Endodermal cell (in vitro differentiated cells): Measurements from ENCODE around the gene SMG9. TPM values are rescaled to one million over a fixed set of nuclear protein-coding genes. Genes with fewer than 3 reads are reported as not detected.

Experiments used
- DNase-seq: peaks from one replicate; pipeline ENCODE4 v3.0.0-alpha.2; 2017
- H3K27ac ChIP-seq: 2 replicates; pipeline ENCODE4 v1.5.1; 2013; ENCODE audit warnings: mild to moderate bottlenecking, low read depth, low read length, moderate library complexity
- H3K27me3 ChIP-seq: 2 replicates; pipeline ENCODE4 v1.6.1; 2013; ENCODE audit warnings: mild to moderate bottlenecking, low read length, moderate library complexity; ENCODE audit not compliant: insufficient read depth, control insufficient read depth, poor library complexity, severe bottlenecking
- H3K36me3 ChIP-seq: 2 replicates; pipeline ENCODE4 v1.7.0; 2013; ENCODE audit warnings: mild to moderate bottlenecking, low read length, moderate library complexity; ENCODE audit not compliant: control insufficient read depth, insufficient read depth
- H3K4me1 ChIP-seq: one replicate; pipeline ENCODE4 v1.7.0; 2013; ENCODE audit warnings: low read length; ENCODE audit not compliant: control insufficient read depth, insufficient read depth
- H3K4me3 ChIP-seq: 2 replicates; pipeline ENCODE4 v1.5.1; 2013; ENCODE audit warnings: mild to moderate bottlenecking, low read length, moderate library complexity
- H3K9ac ChIP-seq: 2 replicates; pipeline ENCODE4 v1.6.1; 2013; ENCODE audit warnings: mild to moderate bottlenecking, low read length, moderate library complexity; ENCODE audit not compliant: poor library complexity, severe bottlenecking; ENCODE audit errors: extremely low read depth
- H3K9me3 ChIP-seq: 2 replicates; pipeline ENCODE4 v1.6.1; 2013; ENCODE audit warnings: mild to moderate bottlenecking, low read length, moderate library complexity; ENCODE audit not compliant: control insufficient read depth
- H3K27ac Mint-ChIP-seq: 2 replicates; pipeline ENCODE4 v1.8.0; 2020; ENCODE audit warnings: mixed read lengths
- H3K27me3 Mint-ChIP-seq: 2 replicates; pipeline ENCODE4 v1.8.0; 2021; ENCODE audit warnings: mild to moderate bottlenecking, mixed read lengths; ENCODE audit not compliant: insufficient read depth
- H3K36me3 Mint-ChIP-seq: 2 replicates; pipeline ENCODE4 v1.8.0; 2020; ENCODE audit warnings: low read depth, mixed read lengths
- H3K4me1 Mint-ChIP-seq: 2 replicates; pipeline ENCODE4 v1.8.0; 2020; ENCODE audit warnings: mixed read lengths
- H3K4me3 Mint-ChIP-seq: 2 replicates; pipeline ENCODE4 v1.8.0; 2020; ENCODE audit warnings: mild to moderate bottlenecking, moderate library complexity, mixed read lengths
- H3K9me3 Mint-ChIP-seq: 2 replicates; pipeline ENCODE4 v1.8.0; 2020; ENCODE audit warnings: mild to moderate bottlenecking, mixed read lengths
- CTCF ChIP-seq: fragments of 200-600 bp; sonication (generic); conservative IDR thresholded peaks from 2 replicates; pipeline ENCODE4 v1.5.0; 2021; ENCODE audit warnings: antibody characterized with exemption, mild to moderate bottlenecking
- WGBS, 2 experiments: methylation state at CpG; one replicate each; pipeline versions ENCODE4 v1.1.5 to v1.1.7; 2013; ENCODE audit warnings: missing lambda C conversion rate in 2 of 2, mixed read lengths in 1 of 2; ENCODE audit not compliant: insufficient coverage in 1 of 2, insufficient read length in 1 of 2; 5-methylcytosine and 5-hydroxymethylcytosine counted together
- total RNA-seq, 2 donors: library from RNA; stranded (reverse); fragmentation: NEBNext Ultra II Directional in 1 of 2; extraction: Animal tissue kit (Norgen Biotek cat#: 25700) in 1 of 2; gene quantifications; 2 replicates in 1 of 2; 3 replicates in 1 of 2; pipeline ENCODE4 v1.2.1, GENCODE V29; 2021

Gene SMG9
- total RNA-seq, 2 donors from 2014 or later: 44.6 to 53.8 TPM

- TF ChIP-seq CTCF: no peak
- WGBS, 2 experiments: 80 to 93% methylated on average over 2 to 4 of the region's 4 CpGs
- Histone ChIP-seq H3K4me1 (no peaks in the 10 kb centered on the region), H3K4me3 (no peak overlapping the region), H3K27ac (no peak overlapping the region), H3K27me3 (no peaks in the 10 kb centered on the region), H3K9ac (no peak overlapping the region), H3K9me3 (no peaks in the 10 kb centered on the region), H3K36me3 (peaks cover 33% of the 10 kb centered on the region)
- DNase-seq: no peak
- Mint-ChIP-seq H3K4me1 (peaks cover 3% of the 10 kb centered on the region), H3K27ac (no peak overlapping the region), H3K4me3 (no peak overlapping the region), H3K36me3 (peaks cover 41% of the 10 kb centered on the region), H3K27me3 (no peaks in the 10 kb centered on the region), H3K9me3 (no peaks in the 10 kb centered on the region)
Measured at GRCh38 chr19:43727593-43727853, 27.2 kb downstream of the SMG9 start.

GRCh38 chr19:43726736-43727592 lies 27.8 kb downstream of the SMG9 start:
- Mint-ChIP-seq H3K36me3 (peaks cover 35% of the 10 kb centered on the region), H3K27me3 (no peaks in the 10 kb centered on the region), H3K4me1 (peaks cover 3% of the 10 kb centered on the region), H3K27ac (no peak overlapping the region), H3K9me3 (no peaks in the 10 kb centered on the region), H3K4me3 (no peak overlapping the region)
- Histone ChIP-seq H3K4me3 (no peak overlapping the region), H3K9me3 (no peaks in the 10 kb centered on the region), H3K27ac (no peak overlapping the region), H3K27me3 (no peaks in the 10 kb centered on the region), H3K36me3 (peaks cover 28% of the 10 kb centered on the region), H3K9ac (no peak overlapping the region), H3K4me1 (no peaks in the 10 kb centered on the region)
- 88 to 91% methylated on average over 9 to 15 of the region's 15 CpGs for WGBS, 2 experiments
- no peak for DNase-seq
- no peak for TF ChIP-seq CTCF

DNA sequence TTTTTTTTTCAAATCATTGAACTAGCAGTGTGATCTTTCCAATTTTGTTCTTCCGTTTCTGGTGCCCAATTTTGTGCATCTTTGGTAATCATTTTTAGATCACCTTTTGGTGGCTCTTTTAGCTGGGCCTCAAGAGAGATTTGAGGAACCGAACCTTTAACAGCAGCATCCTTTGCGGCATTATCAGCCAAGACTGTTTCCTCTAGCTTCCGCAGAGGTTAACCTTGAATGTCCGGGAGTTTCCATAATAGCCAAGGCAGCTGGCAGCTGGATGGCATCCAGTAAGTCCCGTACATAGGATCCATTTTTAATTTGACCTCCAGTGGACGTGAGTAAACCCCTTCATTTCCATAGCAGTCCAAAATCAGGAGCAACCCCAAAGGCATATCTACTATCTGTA lies 29.3 kb downstream of the SMG9 start:
- Mint-ChIP-seq H3K27ac (no peak overlapping the region), H3K9me3 (no peaks in the 10 kb centered on the region), H3K36me3 (peaks cover 23% of the 10 kb centered on the region), H3K4me3 (no peak overlapping the region), H3K4me1 (peaks cover 3% of the 10 kb centered on the region), H3K27me3 (peaks cover 1% of the 10 kb centered on the region)
- no peak for TF ChIP-seq CTCF
- DNase-seq: no peak
- no peak overlapping the region for H3K27ac ChIP-seq
- no peaks in the 10 kb centered on the region for H3K4me1 ChIP-seq
- no peaks in the 10 kb centered on the region for H3K9me3 ChIP-seq
- no peak overlapping the region for H3K9ac ChIP-seq
- H3K36me3 ChIP-seq: peaks cover 14% of the 10 kb centered on the region
- no peak overlapping the region for H3K4me3 ChIP-seq
- no peaks in the 10 kb centered on the region for H3K27me3 ChIP-seq
- WGBS, 2 experiments: 93% methylated on average over 5 to 7 of the region's 7 CpGs
